ENCODE measurements around the gene COMMD1.
"Not testable (repeated sequence)": the region's sequence is repeated elsewhere in the genome, so short reads cannot be mapped to it uniquely, and the experiment has no call there.

The COMMD1 gene

DNA sequence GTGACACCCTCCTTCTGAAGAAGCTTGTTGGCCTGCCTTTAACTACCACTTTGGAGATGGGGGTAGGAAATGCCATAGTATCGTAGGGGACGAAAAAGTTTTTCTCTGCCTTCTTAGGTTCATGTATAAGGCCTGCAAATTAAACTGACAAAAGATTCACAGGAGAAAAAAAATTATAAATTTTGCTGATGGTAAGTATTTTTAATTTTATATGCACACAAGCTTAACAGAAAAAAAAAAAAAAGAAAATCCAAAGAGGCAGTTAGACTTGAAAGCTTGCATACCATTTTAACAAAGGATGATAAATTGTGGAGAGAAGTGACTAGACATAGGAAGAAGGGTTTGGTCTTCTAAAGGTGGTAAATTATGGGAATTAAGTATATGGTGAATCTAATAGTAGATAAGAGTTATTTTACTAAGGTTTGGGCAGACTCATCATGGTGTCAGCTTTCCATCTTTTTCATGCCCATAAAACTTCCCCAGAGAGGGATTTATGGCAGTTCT, 227.9 kb downstream of the COMMD1 start:
- in situ Hi-C loops (cut with MboI; ENCODE audit: low sequenced_read_pairs): no loop called here

DNA sequence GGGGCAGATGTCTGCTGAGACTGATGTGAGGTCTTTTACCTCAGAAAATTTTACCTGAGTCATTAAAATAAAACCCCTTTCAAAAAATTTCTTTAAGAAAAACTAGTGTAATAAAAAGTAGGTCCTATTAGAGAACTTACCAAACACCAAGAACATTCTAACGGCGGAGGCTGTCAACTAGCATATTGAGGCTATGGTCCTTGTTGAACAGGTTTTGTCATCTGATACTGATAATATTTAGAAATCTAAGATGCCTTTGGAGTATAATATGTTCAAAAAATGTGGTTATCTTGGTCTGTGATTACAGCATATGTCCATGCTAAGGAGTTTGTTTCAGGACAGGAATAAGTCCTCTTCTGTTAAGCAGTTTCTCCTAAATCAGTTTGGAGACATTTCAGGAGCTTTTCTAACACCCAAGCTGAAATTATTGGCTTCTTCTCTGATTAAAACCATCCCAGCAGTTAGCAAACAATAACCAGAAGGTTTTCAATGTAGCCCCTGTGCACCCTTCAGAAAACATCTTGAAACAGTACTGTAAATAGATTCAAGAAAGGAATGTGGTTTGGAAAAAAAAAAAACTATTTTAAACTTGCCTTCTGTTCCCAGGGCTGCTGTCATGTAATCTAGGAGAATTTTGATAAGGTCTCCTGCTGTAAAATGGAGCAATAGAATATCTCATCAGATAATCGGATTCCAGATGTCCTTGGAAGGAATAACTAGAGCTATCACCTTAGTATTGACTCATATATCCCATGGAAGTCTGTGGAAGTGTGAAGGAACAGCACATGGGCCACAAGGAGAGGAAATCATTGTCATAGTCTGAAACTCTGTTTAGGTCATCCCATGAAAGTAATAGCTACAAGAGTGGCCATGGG, 231.7 kb downstream of the COMMD1 start:
- in situ Hi-C loops (cut with MboI; ENCODE audit: low sequenced_read_pairs): no loop called here

DNA sequence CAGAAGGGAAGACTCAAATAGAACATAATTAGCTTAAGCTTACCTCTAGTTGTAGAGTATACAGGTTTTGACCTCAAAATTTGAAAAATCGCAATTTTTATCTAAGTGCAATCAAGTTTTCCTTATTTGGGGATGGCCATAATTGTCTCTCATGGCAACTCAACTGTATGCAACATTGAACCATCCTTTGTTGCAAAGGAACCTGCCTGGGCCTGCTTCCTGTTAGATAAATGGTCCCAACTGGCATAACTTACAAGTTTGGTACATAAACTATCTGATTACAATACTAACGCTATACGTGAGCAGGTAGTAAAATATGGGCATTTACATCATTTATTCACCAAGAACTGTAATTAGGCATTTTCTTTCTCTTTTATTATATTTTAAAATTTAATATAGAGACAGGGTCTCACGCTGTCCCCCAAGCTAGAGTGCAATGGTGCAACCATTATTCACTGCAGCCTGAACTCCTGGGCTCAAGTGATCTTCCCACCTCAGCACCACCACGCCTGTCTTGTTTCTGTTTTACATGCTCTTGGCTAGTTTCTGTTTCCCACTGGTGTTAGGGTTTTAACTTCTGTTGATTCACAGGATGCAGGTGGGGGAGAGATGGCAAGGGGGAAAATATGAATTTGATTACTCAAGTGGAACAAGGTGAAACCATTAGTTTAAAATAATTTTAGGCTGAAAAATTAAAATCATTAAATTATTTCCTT, 235.1 kb downstream of the COMMD1 start:
- in situ Hi-C loops (cut with MboI; ENCODE audit: low sequenced_read_pairs): no loop called here

DNA sequence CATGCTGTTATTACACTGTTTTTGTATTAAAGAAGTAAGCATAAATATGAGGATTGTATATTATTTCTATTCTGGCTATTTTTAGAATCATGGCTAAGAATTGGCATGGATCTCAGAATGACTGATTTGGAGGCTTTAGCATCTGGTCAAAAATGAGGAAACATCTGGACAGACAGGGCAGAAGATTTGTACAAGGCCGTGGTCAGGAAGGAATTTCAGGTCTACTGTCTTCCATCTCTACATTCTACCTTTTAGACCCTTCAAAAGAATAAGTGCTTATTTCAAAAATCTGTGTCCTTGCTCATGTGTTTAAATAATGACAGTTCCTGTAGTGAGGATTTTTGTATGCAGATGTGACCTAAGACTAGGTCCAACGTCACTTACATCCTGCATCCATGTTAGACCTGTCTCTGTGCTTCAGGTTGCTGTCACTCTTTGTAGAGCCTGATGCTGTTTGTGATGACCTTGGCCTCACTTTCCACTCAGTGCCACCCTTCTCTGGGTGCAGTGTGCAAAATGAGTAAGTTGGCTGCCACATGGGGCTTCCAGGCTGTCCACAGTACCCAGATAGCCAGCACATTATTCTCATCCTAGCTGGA, 235.8 kb downstream of the COMMD1 start:
- in situ Hi-C loops (cut with MboI; ENCODE audit: low sequenced_read_pairs): no loop called here

DNA sequence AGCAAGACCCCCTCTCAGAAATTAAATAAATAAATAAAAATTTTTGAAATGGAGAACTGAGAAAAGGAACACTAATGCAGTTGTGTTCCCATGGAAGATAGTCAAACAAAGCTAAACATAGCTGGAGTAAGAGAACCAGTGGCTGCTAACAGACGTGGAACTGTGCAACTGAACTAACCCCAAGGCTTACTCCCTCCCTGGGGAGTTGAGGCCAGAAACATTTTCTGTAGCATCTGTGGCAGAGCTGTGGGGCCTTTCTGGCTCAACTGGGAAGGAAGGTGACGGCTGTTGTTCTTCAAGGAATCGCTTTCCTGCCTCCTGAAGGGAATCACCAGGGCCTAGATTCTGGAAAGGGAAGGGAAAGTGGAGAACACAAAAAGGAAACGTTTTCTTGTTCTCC, 236.6 kb downstream of the COMMD1 start:
- in situ Hi-C loops (cut with MboI; ENCODE audit: low sequenced_read_pairs): no loop called here

DNA sequence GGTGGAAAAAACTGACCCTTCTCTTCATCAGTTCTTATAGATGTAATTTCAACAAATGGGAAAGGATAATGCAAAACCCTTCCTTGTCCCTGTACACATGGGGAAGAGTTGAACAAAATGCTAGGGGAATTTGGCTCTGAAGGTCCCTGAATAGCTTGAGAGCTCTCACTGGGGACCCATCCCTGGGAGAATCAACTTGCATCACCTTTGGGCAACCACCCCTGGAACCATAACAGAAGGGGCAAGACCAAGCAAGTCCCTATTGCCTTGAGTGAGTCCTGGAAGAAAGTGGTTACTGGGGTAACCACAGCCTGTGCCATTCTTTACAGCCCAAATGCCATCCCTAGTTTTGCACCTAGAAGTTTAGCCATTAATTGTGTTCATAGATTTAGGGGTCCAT, 238.2 kb downstream of the COMMD1 start:
- in situ Hi-C loops (cut with MboI; ENCODE audit: low sequenced_read_pairs): no loop called here

DNA sequence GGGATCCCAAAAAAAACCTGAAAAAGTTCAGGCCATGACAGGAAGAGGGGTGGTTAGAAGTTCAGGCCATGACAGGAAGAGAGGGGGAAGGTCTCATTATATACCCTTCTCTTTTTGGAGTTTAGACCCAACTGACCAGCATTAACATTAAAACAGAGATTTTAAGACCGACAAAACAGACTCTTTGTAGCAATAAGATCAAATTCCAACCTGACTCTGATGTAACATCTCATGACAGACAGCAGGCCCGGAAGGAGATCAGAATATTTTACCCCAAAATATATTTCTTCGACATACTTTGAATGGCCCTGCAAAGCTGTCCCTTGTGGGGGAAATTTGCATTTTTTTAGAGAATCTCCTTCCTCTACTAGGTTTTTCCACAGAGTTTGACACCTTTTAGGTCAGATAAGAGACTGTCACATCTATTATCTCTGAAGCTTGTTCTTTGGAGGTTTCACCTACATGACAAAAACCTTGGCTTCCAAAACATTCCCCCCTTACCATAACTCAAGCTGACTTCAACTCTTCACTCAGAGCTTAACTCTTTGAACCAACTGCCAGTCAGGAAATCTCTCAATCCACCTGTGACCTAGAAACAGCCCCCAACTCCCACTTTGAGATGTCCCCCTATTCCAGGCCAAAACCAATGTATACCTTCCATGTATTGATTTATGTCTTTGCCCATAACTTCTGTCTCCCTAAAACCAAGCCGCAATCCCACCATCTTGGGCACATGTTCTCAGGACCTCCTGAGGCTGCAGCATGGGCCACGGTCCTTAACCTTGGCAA, 239.4 kb downstream of the COMMD1 start:
- in situ Hi-C loops (cut with MboI; ENCODE audit: low sequenced_read_pairs): no loop called here

DNA sequence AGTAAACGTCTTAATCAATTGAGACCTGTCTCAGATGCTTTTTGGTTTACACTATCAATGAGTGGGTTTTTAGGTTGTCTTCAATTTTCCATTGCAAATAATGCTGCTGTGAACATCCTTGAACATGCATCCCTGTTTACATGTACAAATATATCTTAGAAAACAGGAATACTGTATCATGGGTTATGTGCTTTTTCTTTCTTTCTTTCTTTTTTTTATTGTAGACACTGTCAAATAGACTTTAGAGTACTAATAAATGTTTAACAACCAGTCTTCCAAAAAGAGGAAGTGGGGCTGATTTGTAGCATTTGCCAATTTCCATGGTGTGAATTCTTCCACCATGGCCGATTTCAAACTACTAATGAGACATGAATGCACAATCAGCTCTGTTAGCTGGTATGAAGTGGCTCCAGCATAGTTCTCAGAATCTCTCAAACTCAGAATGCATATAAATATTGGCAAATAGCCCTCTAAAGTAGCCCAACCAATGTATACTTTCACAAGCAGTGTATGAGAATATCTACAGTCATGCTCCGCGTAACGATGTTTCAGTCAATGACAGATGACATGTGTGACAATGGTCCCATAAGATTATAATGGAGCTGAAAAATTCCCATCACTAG, 240.1 kb downstream of the COMMD1 start:
- in situ Hi-C loops (cut with MboI; ENCODE audit: low sequenced_read_pairs): no loop called here

DNA sequence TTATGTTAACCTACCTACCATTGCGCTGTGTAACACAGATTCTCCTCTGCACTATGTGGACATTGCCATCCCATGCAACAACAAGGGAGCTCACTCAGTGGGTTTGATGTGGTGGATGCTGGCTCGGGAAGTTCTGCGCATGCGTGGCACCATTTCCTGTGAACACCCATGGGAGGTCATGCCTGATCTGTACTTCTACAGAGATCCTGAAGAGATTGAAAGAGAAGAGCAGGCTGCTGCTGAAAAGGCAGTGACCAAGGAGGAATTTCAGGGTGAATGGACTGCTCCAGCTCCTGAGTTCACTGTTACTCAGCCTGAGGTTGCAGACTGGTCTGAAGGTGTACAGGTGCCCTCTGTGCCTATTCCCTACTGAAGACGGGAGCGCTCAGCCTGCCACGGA, 241.3 kb downstream of the COMMD1 start:
- in situ Hi-C loops (cut with MboI; ENCODE audit: low sequenced_read_pairs): not testable (repeated sequence)

DNA sequence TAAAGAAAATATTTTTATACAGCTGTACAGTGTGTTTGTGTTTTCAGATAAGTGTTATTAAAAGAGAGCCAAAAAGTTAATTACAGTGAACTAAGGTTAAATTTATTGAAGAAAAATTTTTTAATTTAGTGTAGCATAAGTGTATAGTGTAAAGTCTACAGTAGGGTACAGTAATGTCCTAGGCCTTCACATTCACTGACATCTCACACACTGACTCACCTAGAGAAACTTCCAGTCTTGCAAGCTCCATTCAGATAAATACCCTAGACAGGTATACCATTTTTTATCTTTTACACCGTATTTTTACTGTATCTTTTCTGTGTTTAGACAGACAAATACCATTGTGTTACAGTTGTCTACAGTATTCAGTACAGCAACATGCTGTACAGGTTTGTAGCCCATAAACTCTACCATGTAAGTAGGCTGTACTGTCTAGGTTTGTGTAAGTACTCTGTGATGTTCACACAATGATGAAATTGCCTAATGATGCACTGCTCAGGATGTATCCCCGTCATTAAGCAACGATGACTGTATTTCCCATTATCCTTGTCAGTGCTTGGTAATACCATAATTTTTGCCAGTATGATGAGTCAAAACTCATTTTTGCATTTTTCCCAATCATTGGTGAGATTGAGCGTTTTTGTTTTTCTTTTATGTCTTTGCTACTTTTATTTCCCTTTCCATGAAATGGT, 242.3 kb downstream of the COMMD1 start:
- in situ Hi-C loops (cut with MboI; ENCODE audit: low sequenced_read_pairs): no loop called here

DNA sequence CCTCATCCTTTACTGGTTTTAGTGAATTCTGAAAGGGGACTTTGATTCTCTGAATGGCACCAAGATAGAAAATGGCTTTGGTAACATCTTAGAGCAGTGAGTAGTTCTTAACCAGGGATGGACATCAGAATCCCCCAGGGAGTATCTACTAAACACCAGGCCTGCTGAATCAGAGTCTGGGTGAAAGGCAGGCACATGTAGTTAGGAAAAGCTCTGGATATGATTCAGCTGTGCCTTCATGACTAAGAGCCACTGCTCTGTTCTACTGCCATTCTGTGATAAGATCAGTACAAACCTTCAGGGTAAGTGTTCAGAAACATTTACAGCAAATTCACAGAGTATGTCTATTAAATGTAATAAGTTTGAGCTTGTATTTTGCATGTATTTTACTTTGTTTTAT, 244.2 kb downstream of the COMMD1 start:
- in situ Hi-C loops (cut with MboI; ENCODE audit: low sequenced_read_pairs): no loop called here

DNA sequence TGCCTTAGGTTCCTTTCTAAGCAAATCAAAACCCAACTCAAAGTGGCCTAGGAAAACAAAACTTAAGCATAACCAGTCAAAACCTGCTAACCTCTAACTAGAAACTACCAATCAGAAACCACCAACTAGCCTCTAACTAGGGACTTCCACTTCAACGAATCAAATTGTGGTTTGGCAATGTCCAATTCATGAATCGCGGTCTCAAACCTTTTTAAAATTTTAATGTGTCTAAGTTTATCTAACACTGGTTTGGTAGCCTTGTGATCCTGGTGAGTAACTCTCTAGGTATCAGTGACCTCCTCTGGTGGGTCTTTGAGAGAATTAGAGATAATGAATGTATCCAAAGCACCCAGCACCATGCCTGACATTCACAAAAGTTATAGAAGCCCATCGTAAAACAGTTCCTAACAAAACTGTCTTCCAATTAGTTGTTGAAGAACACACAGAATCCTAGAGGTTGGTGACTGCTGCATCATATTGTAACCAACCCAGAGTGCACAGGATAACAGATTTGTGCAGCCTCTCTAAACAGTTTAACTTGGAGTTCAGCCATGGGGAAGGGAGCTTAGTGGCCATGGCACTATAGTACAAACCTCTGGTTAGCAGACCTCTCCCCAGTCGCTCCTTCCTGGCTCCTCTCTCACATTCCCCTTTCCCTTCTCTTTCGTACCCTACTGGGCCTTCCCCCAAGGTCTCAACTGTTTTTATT, 245.3 kb downstream of the COMMD1 start:
- in situ Hi-C loops (cut with MboI; ENCODE audit: low sequenced_read_pairs): no loop called here

DNA sequence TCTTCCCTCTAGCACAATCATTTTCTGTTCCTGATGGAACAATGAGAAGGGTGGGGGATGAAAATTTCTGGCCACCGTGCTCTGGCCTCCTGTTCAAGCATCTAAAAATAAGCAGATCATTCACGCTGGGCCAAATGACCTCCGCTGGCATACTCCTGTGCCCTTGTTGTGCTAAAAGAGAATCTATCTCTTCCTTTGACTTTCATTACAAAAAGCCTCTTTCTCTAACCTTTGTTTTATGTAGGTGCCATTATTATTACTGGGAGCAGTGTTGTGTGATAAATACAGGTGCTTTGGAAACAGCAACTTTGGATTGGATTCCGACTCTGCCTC, 245.8 kb downstream of the COMMD1 start:
- in situ Hi-C loops (cut with MboI; ENCODE audit: low sequenced_read_pairs): no loop called here

DNA sequence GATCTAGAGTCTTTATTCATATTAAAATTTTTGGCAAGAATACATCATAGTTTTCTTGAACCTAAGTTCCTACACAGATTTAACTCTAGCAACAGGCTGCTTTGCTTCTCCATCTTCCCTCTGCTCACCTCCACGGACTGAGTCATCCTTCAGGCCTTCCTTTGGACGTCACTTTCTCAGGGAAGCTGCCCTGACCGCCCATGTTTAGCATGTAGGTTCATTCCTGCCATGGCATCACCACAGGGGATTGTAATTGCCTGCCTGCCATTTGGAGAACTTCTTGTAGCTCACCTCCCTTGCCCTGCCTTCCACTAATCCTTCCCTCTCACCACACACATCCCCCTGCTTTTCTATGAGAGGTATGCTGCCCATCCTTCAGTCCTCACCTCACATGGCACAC, 246.5 kb downstream of the COMMD1 start:
- in situ Hi-C loops (cut with MboI; ENCODE audit: low sequenced_read_pairs): no loop called here

DNA sequence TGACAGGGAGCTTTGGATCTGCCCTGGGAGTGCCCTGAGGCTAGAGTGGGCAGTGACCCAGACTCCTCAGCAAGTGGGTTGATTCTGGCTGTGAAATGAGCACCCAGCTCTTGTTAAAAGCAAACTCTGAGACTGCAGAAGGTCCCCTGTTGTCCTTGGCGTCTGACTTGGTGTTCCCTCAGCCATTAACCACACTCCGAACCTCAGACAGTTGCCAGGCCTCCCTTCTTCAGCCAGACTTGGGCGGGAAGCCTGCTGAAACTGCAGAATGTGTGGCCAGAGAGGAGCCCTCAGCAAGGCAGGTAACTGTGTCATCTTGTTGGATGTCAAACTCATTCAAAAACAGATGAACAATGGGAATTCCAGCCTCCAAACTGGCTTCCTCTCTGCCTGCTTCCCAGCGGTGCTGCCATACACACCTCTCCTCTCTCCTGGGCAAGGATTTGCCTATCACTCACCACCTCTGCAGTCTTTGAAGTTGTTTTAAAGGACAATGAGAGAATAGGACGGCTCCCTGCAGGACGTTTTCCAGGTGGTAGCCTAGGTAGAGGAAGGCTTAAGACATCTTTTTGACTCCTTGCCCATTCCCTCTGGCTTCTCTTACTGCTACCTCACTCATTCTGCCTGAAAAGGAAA, 251.5 kb downstream of the COMMD1 start:
- in situ Hi-C loops (cut with MboI; ENCODE audit: low sequenced_read_pairs): no loop called here

DNA sequence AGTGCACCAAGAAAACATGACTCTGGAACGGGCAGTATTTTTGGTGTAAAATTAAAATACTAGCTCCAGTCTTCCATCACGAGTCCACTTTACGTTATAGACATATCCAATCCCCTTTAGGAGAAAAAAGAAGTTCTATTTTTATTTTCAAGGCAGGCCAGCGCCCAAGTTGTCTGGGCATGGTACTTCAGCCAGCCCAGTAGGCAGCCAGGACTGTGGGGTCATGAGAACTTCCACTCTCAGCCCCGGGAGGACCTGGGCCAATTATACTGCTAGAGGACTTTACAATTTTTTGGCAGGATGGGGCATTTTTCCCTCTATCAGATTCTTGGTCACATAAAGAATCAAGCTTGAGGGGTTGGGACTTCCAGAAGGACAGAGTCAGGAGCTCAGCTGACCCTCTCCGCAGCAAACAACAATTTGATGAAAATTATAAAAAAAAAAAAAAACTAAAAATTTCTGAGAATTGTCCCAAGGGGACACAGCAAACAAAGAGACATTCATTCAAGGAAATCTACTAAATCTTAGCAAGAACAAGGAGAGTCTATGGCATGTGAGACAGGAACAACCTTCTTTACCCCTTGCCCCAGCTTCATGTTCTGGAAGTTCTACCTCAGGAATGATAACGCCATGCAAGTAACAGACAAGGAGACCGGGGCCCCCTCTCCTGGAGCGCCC, 253.1 kb downstream of the COMMD1 start:
- in situ Hi-C loops (cut with MboI; ENCODE audit: low sequenced_read_pairs): no loop called here

DNA sequence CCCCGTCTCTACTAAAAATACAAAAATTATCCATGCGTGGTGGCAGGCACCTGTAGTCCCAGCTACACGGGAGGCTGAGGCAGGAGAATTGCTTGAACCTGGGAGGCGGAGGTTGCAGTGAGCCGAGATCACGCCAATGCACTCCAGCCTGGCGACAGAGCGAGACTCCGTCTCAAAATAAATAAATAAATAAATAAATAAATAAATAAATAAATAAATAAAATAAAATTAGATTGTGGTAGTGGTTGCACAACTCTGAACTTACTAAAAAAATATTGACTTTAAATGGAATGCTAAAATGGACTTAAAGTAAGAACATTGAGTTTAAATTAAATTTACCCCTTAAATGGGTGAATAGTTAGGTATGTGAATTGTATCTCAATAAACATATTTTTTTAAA, 255.2 kb downstream of the COMMD1 start:
- in situ Hi-C loops (cut with MboI; ENCODE audit: low sequenced_read_pairs): not testable (repeated sequence)

DNA sequence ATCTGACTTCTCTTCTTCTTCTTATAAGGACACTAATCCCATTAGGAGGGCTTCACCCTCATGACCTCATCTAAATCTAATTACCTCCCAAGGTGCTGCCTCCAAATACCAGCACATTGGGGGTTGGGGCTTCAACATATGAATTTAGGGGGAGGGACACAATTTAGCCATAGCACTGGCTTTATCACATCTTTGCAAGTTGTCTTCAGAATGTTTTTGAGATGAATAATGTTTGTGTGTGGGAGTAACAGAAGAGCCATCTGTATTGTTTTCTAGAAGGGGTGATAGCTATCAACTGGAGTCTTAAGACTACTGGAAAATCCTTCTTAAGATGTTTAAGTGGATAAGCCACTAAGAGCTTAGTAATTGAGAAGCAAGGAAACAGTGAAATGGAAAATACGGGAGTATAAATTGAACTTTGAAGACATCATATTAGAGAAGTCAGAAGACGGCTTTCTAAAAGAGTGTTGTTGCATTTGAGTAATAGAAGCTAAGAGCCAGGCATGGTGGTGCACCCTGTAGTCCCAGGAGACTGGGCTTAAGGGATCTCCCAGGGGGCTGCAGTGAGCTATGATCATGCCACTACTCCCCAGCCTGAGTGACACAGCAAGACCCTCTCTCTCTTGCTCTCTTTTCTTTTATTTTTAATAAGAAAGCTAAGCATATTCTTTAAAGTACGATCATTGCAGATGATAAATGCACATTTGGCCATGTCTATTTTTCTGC, 257.8 kb downstream of the COMMD1 start:
- in situ Hi-C loops (cut with MboI; ENCODE audit: low sequenced_read_pairs): no loop called here

Measured in hTERT RPE-1 (cell line).